ENCODE data around the gene NDC1.

DNA sequence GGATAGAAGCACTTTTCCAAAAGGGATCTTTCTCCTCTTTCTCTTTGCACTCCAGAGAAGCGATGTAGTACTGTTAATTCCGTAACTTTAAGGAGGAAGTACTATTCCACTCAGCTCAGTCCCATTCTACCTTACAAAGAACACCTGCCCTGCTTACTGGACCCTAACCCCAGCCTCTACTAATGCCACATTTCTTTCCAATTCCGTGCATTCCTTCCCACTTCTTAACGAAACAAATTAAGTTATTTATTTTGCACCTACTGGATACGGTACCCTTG is 511 bp downstream of the NDC1 start:
- TF ChIP-seq, protein P1, sequence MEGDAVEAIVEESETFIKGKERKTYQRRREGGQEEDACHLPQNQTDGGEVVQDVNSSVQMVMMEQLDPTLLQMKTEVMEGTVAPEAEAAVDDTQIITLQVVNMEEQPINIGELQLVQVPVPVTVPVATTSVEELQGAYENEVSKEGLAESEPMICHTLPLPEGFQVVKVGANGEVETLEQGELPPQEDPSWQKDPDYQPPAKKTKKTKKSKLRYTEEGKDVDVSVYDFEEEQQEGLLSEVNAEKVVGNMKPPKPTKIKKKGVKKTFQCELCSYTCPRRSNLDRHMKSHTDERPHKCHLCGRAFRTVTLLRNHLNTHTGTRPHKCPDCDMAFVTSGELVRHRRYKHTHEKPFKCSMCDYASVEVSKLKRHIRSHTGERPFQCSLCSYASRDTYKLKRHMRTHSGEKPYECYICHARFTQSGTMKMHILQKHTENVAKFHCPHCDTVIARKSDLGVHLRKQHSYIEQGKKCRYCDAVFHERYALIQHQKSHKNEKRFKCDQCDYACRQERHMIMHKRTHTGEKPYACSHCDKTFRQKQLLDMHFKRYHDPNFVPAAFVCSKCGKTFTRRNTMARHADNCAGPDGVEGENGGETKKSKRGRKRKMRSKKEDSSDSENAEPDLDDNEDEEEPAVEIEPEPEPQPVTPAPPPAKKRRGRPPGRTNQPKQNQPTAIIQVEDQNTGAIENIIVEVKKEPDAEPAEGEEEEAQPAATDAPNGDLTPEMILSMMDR (IDR thresholded peaks at IDR 0.05): no peak
- TF ChIP-seq POLR2AphosphoS5 (IDR thresholded peaks at IDR 0.05; ENCODE audit: low read depth, low read length): no peak
- TF ChIP-seq, protein P2, sequence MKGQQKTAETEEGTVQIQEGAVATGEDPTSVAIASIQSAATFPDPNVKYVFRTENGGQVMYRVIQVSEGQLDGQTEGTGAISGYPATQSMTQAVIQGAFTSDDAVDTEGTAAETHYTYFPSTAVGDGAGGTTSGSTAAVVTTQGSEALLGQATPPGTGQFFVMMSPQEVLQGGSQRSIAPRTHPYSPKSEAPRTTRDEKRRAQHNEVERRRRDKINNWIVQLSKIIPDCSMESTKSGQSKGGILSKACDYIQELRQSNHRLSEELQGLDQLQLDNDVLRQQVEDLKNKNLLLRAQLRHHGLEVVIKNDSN (IDR thresholded peaks at IDR 0.05; ENCODE audit: borderline replicate concordance, low read depth): no peak
- TF ChIP-seq RAD21 (IDR thresholded peaks at IDR 0.05; ENCODE audit: low read length): no peak
- TF ChIP-seq, protein P3, sequence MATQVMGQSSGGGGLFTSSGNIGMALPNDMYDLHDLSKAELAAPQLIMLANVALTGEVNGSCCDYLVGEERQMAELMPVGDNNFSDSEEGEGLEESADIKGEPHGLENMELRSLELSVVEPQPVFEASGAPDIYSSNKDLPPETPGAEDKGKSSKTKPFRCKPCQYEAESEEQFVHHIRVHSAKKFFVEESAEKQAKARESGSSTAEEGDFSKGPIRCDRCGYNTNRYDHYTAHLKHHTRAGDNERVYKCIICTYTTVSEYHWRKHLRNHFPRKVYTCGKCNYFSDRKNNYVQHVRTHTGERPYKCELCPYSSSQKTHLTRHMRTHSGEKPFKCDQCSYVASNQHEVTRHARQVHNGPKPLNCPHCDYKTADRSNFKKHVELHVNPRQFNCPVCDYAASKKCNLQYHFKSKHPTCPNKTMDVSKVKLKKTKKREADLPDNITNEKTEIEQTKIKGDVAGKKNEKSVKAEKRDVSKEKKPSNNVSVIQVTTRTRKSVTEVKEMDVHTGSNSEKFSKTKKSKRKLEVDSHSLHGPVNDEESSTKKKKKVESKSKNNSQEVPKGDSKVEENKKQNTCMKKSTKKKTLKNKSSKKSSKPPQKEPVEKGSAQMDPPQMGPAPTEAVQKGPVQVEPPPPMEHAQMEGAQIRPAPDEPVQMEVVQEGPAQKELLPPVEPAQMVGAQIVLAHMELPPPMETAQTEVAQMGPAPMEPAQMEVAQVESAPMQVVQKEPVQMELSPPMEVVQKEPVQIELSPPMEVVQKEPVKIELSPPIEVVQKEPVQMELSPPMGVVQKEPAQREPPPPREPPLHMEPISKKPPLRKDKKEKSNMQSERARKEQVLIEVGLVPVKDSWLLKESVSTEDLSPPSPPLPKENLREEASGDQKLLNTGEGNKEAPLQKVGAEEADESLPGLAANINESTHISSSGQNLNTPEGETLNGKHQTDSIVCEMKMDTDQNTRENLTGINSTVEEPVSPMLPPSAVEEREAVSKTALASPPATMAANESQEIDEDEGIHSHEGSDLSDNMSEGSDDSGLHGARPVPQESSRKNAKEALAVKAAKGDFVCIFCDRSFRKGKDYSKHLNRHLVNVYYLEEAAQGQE (IDR thresholded peaks at IDR 0.05; ENCODE audit: low read depth, low read length): no peak
- TF ChIP-seq MXI1 (IDR thresholded peaks at IDR 0.05; ENCODE audit: low read depth, low read length): no peak
- no peak for TF ChIP-seq GABPA (IDR thresholded peaks at IDR 0.05; ENCODE audit: low read depth)
- TF ChIP-seq MAX (IDR thresholded peaks at IDR 0.05; ENCODE audit: low read depth): no peak
- TF ChIP-seq SIN3A (IDR thresholded peaks at IDR 0.05; ENCODE audit: borderline replicate concordance, low read depth, low read length): no peak
- no peak for TF ChIP-seq EP300 (IDR thresholded peaks at IDR 0.05; ENCODE audit: borderline replicate concordance in 1 of 2, low read depth in 1 of 2, low read length in 1 of 2)
- no peak for TF ChIP-seq TEAD4 (IDR thresholded peaks at IDR 0.05; ENCODE audit: borderline replicate concordance, insufficient read depth)
- TF ChIP-seq EZH2phosphoT487 (IDR thresholded peaks at IDR 0.05; ENCODE audit: borderline replicate concordance, low read depth): no peak

Measured in SK-N-SH (cell line).